Measurements from ENCODE around the gene STARD10. TPM values are rescaled to one million over a fixed set of nuclear protein-coding genes. Genes with fewer than 3 reads are reported as not detected.

Gene STARD10
- total and polyA plus RNA-seq, 2 experiments from 2014 or later = 16.6 to 20.5 TPM

DNA sequence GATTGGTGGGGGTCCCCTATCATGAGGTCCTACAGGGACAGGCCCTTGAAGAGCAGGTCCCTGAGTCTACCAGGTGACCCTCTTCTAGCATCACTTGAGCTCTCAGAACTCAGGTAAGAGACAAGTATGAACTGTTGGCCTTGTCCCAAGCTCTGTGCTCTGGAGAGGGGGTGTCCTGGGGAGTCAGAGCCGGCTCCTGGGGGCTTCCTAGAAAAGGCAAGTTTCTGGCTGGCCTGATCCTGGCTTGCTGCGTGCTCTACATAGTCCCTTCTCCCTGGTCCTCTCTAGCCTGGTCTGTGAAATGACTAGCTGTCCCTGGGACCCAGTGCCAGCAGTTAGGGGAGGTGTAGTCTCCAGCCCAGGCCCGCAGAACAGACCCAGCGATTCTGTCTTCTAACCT is 31.8 kb upstream of the STARD10 start:
- Histone ChIP-seq H3K4me1 (ENCODE audit: insufficient read depth) (no peaks in the 10 kb centered on the region), H3K27me3 (ENCODE audit: insufficient read depth) (peaks cover 17% of the 10 kb centered on the region), H3F3A (replicated peaks; ENCODE audit: low read depth) (0 out of 2 replicates have a peak, but pooled peaks cover 3% of the 10 kb centered on the region), H3K27ac (ENCODE audit: low read depth) (no peak overlapping the region), H3K4me3 (no peak overlapping the region), H3K79me2 (replicated peaks; ENCODE audit: insufficient read depth) (no peaks in the 10 kb centered on the region), H2AFZ (no peak overlapping the region), H3K36me3 (ENCODE audit: insufficient read depth) (no peaks in the 10 kb centered on the region), H4K20me1 (replicated peaks; ENCODE audit: insufficient read depth) (0 out of 2 replicates have a peak, but pooled peaks cover 2% of the 10 kb centered on the region), H3K4me2 (no peak overlapping the region), H3K9me2 (ENCODE audit: insufficient read depth) (no peaks in the 10 kb centered on the region)
- no peak for ATAC-seq
- no peak for DNase-seq (ENCODE audit: low spot score)
- H3K27me3 Mint-ChIP-seq (ENCODE audit: insufficient read depth, low read depth, poor library complexity) = peaks cover 26% of the 10 kb centered on the region
- H3K36me3 Mint-ChIP-seq (ENCODE audit: low read depth) = no peaks in the 10 kb centered on the region; the same call in 2 of the 3 replicates
- H3K4me3 Mint-ChIP-seq = no peak overlapping the region
- H3K27ac Mint-ChIP-seq = no peak overlapping the region
- H3K9me3 Mint-ChIP-seq = no peaks in the 10 kb centered on the region; the same call in 2 of the 3 replicates
- TF ChIP-seq, protein P1, sequence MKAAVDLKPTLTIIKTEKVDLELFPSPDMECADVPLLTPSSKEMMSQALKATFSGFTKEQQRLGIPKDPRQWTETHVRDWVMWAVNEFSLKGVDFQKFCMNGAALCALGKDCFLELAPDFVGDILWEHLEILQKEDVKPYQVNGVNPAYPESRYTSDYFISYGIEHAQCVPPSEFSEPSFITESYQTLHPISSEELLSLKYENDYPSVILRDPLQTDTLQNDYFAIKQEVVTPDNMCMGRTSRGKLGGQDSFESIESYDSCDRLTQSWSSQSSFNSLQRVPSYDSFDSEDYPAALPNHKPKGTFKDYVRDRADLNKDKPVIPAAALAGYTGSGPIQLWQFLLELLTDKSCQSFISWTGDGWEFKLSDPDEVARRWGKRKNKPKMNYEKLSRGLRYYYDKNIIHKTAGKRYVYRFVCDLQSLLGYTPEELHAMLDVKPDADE (IDR thresholded peaks at IDR 0.05) = no peak
- TF ChIP-seq NANOG (IDR thresholded peaks at IDR 0.05; ENCODE audit: borderline replicate concordance) = no peak
- TF ChIP-seq, protein P2, sequence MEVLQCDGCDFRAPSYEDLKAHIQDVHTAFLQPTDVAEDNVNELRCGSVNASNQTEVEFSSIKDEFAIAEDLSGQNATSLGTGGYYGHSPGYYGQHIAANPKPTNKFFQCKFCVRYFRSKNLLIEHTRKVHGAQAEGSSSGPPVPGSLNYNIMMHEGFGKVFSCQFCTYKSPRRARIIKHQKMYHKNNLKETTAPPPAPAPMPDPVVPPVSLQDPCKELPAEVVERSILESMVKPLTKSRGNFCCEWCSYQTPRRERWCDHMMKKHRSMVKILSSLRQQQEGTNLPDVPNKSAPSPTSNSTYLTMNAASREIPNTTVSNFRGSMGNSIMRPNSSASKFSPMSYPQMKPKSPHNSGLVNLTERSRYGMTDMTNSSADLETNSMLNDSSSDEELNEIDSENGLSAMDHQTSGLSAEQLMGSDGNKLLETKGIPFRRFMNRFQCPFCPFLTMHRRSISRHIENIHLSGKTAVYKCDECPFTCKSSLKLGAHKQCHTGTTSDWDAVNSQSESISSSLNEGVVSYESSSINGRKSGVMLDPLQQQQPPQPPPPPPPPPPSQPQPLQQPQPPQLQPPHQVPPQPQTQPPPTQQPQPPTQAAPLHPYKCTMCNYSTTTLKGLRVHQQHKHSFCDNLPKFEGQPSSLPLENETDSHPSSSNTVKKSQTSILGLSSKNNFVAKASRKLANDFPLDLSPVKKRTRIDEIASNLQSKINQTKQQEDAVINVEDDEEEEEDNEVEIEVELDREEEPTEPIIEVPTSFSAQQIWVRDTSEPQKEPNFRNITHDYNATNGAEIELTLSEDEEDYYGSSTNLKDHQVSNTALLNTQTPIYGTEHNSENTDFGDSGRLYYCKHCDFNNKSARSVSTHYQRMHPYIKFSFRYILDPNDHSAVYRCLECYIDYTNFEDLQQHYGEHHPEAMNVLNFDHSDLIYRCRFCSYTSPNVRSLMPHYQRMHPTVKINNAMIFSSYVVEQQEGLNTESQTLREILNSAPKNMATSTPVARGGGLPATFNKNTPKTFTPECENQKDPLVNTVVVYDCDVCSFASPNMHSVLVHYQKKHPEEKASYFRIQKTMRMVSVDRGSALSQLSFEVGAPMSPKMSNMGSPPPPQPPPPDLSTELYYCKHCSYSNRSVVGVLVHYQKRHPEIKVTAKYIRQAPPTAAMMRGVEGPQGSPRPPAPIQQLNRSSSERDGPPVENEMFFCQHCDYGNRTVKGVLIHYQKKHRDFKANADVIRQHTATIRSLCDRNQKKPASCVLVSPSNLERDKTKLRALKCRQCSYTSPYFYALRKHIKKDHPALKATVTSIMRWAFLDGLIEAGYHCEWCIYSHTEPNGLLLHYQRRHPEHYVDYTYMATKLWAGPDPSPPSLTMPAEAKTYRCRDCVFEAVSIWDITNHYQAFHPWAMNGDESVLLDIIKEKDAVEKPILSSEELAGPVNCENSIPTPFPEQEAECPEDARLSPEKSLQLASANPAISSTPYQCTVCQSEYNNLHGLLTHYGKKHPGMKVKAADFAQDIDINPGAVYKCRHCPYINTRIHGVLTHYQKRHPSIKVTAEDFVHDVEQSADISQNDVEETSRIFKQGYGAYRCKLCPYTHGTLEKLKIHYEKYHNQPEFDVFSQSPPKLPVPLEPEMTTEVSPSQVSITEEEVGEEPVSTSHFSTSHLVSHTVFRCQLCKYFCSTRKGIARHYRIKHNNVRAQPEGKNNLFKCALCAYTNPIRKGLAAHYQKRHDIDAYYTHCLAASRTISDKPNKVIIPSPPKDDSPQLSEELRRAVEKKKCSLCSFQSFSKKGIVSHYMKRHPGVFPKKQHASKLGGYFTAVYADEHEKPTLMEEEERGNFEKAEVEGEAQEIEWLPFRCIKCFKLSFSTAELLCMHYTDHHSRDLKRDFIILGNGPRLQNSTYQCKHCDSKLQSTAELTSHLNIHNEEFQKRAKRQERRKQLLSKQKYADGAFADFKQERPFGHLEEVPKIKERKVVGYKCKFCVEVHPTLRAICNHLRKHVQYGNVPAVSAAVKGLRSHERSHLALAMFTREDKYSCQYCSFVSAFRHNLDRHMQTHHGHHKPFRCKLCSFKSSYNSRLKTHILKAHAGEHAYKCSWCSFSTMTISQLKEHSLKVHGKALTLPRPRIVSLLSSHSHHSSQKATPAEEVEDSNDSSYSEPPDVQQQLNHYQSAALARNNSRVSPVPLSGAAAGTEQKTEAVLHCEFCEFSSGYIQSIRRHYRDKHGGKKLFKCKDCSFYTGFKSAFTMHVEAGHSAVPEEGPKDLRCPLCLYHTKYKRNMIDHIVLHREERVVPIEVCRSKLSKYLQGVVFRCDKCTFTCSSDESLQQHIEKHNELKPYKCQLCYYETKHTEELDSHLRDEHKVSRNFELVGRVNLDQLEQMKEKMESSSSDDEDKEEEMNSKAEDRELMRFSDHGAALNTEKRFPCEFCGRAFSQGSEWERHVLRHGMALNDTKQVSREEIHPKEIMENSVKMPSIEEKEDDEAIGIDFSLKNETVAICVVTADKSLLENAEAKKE (CRISPR knock-in tag; IDR thresholded peaks at IDR 0.05) = no peak
- no peak for TF ChIP-seq EZH2 (IDR thresholded peaks at IDR 0.05; ENCODE audit: low read depth, unreplicated experiment)
- TF ChIP-seq, protein P3, sequence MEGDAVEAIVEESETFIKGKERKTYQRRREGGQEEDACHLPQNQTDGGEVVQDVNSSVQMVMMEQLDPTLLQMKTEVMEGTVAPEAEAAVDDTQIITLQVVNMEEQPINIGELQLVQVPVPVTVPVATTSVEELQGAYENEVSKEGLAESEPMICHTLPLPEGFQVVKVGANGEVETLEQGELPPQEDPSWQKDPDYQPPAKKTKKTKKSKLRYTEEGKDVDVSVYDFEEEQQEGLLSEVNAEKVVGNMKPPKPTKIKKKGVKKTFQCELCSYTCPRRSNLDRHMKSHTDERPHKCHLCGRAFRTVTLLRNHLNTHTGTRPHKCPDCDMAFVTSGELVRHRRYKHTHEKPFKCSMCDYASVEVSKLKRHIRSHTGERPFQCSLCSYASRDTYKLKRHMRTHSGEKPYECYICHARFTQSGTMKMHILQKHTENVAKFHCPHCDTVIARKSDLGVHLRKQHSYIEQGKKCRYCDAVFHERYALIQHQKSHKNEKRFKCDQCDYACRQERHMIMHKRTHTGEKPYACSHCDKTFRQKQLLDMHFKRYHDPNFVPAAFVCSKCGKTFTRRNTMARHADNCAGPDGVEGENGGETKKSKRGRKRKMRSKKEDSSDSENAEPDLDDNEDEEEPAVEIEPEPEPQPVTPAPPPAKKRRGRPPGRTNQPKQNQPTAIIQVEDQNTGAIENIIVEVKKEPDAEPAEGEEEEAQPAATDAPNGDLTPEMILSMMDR (conservative IDR thresholded peaks at IDR 0.05; ENCODE audit: low read depth in 2 of 2) = no peak
- no peak for TF ChIP-seq ZNF331 (CRISPR knock-in tag; IDR thresholded peaks at IDR 0.05; ENCODE audit: low read depth)
- no peak for TF ChIP-seq ZNF114 (CRISPR knock-in tag; IDR thresholded peaks at IDR 0.05)
- no peak for TF ChIP-seq POLR2AphosphoS5 (IDR thresholded peaks at IDR 0.05; ENCODE audit: low read depth)
- no peak for TF ChIP-seq JUNB (IDR thresholded peaks at IDR 0.05; ENCODE audit: unreplicated experiment)
- TF ChIP-seq, protein P4, sequence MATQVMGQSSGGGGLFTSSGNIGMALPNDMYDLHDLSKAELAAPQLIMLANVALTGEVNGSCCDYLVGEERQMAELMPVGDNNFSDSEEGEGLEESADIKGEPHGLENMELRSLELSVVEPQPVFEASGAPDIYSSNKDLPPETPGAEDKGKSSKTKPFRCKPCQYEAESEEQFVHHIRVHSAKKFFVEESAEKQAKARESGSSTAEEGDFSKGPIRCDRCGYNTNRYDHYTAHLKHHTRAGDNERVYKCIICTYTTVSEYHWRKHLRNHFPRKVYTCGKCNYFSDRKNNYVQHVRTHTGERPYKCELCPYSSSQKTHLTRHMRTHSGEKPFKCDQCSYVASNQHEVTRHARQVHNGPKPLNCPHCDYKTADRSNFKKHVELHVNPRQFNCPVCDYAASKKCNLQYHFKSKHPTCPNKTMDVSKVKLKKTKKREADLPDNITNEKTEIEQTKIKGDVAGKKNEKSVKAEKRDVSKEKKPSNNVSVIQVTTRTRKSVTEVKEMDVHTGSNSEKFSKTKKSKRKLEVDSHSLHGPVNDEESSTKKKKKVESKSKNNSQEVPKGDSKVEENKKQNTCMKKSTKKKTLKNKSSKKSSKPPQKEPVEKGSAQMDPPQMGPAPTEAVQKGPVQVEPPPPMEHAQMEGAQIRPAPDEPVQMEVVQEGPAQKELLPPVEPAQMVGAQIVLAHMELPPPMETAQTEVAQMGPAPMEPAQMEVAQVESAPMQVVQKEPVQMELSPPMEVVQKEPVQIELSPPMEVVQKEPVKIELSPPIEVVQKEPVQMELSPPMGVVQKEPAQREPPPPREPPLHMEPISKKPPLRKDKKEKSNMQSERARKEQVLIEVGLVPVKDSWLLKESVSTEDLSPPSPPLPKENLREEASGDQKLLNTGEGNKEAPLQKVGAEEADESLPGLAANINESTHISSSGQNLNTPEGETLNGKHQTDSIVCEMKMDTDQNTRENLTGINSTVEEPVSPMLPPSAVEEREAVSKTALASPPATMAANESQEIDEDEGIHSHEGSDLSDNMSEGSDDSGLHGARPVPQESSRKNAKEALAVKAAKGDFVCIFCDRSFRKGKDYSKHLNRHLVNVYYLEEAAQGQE (IDR thresholded peaks at IDR 0.05; ENCODE audit: unreplicated experiment) = no peak
- no peak for TF ChIP-seq CREB1 (CRISPR knock-in tag; IDR thresholded peaks at IDR 0.05; ENCODE audit: low read depth)
- TF ChIP-seq STAT1 (IDR thresholded peaks at IDR 0.05; ENCODE audit: unreplicated experiment) = no peak
- TF ChIP-seq EZH2phosphoT487 (IDR thresholded peaks at IDR 0.05; ENCODE audit: unreplicated experiment) = no peak
- H3K4me1 Mint-ChIP-seq = peaks cover 7% of the 10 kb centered on the region

All from GM23338 (cell line).